Measurements from ENCODE around the gene PLCXD3.

DNA sequence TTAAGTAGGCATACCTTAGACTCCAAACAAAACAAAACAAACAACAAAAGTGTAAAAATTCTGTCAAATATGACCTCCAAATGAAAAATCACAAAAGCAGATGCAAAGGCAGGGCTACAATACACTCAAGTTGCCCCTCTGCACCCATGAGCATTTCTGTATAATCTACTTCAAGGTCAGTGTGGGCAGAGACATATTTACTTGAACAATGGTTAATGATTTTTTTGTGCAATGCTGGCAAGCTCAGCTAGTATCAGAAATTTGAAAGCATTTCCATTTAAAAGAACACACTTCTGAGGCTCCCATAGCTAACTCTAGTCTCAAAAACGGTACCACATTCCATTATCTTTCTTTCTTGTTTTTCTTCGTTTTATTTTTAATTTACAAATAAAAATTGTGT lies 57.9 kb downstream of the PLCXD3 start:
- TF ChIP-seq, protein P1, sequence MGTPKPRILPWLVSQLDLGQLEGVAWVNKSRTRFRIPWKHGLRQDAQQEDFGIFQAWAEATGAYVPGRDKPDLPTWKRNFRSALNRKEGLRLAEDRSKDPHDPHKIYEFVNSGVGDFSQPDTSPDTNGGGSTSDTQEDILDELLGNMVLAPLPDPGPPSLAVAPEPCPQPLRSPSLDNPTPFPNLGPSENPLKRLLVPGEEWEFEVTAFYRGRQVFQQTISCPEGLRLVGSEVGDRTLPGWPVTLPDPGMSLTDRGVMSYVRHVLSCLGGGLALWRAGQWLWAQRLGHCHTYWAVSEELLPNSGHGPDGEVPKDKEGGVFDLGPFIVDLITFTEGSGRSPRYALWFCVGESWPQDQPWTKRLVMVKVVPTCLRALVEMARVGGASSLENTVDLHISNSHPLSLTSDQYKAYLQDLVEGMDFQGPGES (IDR thresholded peaks at IDR 0.05; ENCODE audit: low read depth, low read length): no peak
- TF ChIP-seq FOXM1 (IDR thresholded peaks at IDR 0.05; ENCODE audit: low read depth): no peak
- no peak for TF ChIP-seq MEF2A (IDR thresholded peaks at IDR 0.05; ENCODE audit: borderline replicate concordance, low read depth)
- TF ChIP-seq EP300 (IDR thresholded peaks at IDR 0.05; ENCODE audit: borderline replicate concordance in 1 of 2, low read depth in 1 of 2, low read length in 1 of 2): no peak
- TF ChIP-seq RFX5 (IDR thresholded peaks at IDR 0.05; ENCODE audit: low read length): no peak
- TF ChIP-seq, protein P2, sequence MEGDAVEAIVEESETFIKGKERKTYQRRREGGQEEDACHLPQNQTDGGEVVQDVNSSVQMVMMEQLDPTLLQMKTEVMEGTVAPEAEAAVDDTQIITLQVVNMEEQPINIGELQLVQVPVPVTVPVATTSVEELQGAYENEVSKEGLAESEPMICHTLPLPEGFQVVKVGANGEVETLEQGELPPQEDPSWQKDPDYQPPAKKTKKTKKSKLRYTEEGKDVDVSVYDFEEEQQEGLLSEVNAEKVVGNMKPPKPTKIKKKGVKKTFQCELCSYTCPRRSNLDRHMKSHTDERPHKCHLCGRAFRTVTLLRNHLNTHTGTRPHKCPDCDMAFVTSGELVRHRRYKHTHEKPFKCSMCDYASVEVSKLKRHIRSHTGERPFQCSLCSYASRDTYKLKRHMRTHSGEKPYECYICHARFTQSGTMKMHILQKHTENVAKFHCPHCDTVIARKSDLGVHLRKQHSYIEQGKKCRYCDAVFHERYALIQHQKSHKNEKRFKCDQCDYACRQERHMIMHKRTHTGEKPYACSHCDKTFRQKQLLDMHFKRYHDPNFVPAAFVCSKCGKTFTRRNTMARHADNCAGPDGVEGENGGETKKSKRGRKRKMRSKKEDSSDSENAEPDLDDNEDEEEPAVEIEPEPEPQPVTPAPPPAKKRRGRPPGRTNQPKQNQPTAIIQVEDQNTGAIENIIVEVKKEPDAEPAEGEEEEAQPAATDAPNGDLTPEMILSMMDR (IDR thresholded peaks at IDR 0.05): no peak
- no peak for TF ChIP-seq POLR2AphosphoS5 (IDR thresholded peaks at IDR 0.05; ENCODE audit: low read depth, low read length)
- no peak for TF ChIP-seq EZH2phosphoT487 (IDR thresholded peaks at IDR 0.05; ENCODE audit: borderline replicate concordance, low read depth)
- no peak for TF ChIP-seq TAF1 (IDR thresholded peaks at IDR 0.05; ENCODE audit: borderline replicate concordance, low read depth, low read length)
- TF ChIP-seq, protein P3, sequence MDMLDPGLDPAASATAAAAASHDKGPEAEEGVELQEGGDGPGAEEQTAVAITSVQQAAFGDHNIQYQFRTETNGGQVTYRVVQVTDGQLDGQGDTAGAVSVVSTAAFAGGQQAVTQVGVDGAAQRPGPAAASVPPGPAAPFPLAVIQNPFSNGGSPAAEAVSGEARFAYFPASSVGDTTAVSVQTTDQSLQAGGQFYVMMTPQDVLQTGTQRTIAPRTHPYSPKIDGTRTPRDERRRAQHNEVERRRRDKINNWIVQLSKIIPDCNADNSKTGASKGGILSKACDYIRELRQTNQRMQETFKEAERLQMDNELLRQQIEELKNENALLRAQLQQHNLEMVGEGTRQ (IDR thresholded peaks at IDR 0.05; ENCODE audit: borderline replicate concordance, low read depth, low read length): no peak

Measured in SK-N-SH (cell line).